ENCODE data around the gene MBD2.
"Not testable (repeated sequence)": the region's sequence is repeated elsewhere in the genome, so short reads cannot be mapped to it uniquely, and the experiment has no call there.

Gene MBD2

DNA sequence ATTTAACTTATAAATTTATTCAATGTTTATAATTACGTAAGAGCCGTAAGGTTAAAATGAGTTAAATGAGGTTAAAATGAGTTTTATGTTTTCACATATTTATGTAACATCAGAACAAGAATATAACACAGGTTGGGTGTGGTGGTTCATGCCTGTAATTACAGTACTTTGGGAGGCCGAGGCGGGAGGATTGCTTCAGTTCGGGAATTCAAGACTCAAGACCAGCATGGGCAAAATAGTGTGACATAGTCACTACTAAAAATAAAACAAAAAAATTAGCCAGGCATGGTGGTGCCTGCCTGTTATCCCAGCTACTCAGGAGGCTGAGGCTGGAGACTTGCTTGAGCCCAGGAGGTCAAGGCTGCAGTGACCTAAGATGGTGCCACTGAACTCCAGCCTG, 9.3 kb upstream of the MBD2 start:
- no peak for DNase-seq

DNA sequence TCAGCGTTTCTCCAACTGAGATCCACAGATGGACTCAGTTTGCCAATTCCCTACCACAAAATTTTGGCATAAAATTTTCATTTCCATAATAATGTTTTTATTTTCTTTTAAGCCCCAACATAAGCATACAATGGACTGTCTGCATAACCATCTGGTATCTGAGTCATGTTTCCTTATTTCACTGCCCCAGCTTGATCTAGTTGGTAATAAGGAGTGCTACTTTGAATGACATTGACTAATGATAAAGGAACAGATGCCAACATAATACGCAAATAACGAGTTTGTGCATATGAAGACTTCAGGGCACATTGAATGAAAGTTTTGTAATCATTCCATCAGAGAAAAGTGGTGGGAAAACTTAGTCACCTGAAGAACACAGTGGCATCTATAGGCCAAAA, 8.8 kb upstream of the MBD2 start:
- DNase-seq = no peak

DNA sequence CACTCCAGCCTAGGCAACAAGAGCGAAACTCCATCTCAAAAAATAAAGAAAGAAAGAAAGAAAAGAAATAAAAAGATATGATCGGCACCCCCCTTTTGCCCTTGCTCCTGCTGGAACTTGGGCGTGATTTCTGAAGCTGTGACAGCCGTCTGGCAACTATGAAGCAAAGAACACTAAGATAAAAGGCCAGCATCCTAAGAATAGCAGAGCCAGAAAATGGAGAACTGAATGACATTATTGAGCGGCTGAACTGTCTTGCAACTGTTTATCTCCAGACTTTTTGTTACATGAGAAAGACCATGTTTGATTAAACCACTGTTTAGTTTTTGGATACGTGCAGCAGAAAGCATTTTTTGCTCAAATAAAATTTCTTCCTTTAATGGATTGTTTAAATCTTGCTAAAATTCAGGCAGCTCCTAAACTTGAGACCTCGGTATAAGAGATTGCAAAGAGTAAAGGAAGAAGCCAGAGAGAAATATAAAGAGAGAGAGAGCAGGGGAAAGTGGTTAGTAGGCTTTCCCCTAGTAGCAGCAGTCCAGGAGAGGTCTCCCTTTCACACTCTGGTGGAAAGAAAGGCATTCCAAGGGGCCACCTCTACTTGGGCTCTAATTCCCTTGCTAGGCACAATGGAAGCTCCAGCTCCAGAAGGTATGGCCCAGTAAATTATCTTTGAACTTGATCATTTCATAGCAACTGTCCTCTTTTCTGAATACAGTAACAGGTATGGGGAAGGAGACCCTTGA, 8.2 kb upstream of the MBD2 start:
- no peak for DNase-seq

DNA sequence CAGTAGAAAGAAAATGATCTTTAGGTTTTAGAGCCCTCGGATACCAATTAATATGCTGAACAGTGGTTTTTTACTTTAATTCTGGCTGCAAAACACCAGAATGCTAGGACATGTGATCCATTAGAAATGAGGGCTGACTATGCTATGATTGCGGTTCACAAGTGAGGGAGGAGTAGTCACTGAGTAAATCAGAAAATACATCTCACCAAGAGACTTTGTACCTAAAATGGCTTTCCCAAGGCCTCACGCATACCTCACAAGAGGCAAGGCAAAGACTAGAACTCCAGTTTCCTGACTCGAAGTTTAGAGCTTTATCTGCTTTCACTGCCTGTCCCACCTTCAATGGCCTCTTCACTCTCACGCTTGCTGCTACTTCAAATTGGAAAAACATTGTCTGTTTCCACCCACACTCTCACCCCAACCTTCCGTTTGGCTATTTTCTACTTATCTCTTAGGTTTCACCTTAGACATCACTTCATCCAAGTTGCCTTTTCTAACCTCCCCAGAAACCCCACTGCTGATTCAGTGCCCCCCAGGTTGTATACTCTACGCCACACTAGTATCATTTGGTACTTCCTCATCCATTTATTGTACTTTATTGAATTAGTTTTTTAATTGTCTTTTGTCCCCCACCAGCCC, 5.1 kb upstream of the MBD2 start:
- DNase-seq = no peak

DNA sequence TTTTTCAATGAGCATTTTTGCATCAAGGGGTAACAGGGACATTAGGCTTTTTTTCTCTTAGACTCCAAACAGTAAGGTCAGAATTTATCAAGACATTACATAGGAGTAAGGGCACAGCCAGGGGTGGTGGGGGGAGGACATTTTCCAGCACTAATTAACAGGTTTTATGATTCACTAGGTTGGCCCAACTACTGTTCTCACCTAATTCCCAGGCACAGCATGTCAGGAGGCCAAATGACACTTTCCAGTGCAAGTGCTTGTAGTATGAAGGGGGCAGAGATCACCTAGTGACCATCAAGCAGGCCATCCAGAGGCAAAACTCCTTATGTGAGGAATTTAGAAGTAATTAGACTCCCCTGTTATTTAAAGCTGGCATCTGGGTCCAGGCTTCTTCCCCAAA, 3.9 kb upstream of the MBD2 start:
- no peak for DNase-seq

DNA sequence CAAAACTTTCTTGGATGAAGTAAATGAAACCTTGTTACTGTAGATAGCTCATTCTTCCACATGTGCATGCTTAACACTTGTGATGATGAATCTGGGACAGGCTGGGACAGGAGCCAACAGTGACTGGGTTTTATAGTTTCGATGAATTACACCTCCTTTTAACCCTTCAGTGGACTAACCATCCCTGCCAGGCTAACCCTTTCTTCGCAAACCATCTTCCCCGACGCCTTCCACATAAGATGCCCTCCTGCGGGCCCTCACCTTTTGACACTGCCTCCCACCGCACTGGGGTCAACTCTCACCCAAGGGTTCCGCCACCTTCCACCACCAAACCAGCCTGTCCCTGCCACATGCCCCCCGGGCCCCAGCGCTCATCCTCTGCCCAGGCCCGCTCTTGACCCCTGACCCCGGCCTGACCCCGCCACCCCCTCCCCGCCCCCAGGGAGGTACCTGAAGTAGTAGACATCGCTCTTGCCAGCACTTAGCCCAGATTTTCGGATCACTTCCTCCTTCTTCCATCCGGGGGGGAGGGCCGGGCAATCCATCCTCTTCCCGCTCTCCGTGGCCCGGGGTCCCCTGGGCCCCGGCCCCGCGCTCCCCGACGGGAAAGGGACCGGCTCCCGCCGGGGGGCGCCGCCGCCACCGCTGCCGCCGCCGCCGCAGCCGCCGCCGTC, 764 bp downstream of the MBD2 start:
- peak; percentile 74 for DNase-seq

DNA sequence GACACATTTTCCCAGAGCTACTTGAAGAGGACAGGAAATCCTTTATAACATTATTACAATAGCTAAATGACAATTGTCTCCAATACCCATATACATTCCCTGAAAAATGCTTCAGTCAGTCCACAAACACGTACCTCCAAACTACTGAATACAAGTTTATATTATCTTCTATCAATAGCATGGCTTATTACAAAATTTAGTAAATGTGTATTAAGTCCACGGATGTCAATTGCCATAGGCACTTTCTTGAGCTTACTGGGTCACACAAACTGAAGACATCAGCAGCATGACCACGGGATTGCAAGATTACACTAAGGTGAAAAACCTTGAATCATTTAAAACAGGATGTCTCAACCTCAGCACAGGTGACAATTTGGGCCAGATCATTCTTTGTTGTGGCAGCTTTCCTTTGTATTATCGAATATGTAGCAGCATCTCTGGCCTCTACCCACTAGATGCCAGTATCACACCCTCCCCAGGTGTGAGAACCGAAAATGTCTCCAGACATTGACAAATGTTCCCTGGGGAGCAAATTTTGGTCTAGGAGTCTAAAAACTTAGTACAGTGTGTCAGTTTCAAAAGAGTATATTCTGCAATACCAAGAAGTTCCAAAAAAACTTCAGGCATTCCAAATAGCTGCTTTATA, 1.4 kb downstream of the MBD2 start:
- DNase-seq = peak; percentile 74

DNA sequence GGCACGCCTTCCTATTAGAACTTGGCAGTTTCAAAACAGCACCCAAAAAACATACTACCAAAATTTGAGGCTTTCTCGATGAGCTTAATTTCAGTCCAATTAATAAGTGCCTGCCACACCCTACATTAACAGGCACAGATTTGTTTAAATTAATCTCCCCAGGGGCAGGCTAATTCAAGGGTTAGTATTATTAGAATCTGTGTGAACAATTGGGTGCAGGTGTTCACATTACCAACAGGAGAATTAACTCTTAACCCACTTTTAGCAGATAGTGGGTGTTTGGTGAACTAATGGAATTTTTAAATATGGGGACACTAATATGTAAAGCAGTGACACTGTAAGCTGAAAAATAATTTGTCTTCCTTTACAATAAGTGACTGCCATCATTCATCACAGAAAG, 4.1 kb downstream of the MBD2 start:
- DNase-seq = no peak

DNA sequence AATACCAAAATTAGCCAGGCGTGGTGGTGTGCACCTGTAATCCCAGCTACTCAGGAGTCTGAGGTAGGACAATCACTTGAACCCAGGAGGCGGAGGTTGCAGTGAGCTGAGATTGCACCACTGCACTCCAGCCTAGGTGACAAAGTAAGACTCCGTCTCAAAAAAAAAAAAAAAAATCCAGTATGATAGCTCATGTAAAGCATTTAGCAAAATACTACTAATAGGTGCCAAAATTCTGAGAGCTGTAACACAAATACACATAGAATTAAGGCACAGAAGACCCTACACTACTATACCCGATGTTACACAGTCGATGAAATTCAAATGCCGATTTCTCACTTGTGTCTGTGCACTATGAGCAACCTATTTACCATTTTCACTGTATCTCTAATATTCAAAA, 5.7 kb downstream of the MBD2 start:
- DNase-seq = not testable (repeated sequence)

DNA sequence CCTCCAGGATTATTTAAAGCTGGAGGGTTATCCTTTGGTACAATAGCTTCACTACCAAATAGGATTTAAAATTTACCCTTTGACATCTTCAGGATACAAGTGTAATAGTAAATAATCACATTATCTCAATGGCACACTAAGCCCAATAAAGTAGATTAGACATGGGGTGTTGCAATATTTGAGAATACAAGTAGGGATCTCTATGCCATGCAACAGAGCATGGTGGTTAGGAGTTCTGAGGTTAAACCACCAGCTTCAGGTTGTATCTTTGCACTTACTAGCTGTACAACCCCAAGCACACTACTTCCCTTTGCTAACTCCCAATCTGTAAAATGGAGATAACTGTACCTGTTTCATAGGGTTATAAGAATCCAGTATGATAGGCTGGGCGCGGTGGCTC, 6.2 kb downstream of the MBD2 start:
- no peak for DNase-seq

DNA sequence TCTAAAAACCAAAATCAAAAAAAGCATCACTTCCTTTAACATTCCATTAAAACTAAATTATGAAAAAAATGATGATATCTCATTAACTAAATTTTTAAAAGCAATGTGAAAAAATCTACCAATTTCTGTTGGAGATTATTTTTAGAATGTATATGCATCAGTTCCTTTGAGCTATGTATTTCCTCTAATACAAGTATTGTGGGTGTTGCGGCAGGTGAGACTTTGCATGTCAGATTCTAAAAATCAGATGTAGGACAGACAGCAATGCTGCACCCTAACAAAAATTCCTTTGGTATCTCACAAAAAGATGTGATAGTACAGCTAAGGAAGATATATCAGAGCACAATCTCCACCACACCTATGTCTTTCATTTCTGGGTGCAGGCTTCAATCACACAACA, 6.8 kb downstream of the MBD2 start:
- DNase-seq = no peak

DNA sequence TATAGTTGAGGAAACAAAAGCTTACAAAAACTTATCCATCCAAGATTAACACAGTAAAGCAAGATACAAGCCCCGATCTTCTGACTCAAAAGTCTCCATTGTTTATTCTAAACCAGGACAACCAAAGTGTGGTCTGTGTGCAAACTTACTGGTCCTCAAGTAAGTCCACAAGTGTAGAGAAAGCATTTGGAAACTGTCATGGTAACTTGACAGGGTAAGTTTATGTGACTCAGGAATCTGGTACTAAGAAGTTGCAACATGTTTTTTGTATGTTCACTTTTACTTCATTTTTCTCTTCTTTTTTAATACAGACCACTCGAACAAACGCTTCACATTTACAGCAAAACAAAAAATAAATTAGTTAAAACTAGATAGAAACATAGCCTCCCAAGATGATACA, 9.4 kb downstream of the MBD2 start:
- DNase-seq = no peak

DNA sequence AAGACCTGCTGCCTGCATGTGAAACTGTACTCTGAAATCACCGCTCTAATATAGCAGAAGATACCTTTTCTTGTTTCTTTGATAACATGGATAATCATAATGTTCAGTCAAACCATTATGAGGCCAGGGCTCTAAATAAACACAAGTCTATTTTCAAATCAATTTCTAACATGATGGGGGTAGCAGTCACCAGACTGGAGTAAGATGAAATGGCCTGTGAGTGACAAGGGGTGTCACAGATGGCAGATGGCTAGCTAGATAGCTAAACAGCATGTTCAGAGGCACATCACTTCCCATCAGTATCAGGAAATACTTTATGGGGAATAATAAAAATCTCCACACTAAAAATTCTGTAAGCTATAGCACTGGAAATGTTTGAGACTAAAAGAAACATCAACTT, 14.0 kb downstream of the MBD2 start:
- no peak for DNase-seq

DNA sequence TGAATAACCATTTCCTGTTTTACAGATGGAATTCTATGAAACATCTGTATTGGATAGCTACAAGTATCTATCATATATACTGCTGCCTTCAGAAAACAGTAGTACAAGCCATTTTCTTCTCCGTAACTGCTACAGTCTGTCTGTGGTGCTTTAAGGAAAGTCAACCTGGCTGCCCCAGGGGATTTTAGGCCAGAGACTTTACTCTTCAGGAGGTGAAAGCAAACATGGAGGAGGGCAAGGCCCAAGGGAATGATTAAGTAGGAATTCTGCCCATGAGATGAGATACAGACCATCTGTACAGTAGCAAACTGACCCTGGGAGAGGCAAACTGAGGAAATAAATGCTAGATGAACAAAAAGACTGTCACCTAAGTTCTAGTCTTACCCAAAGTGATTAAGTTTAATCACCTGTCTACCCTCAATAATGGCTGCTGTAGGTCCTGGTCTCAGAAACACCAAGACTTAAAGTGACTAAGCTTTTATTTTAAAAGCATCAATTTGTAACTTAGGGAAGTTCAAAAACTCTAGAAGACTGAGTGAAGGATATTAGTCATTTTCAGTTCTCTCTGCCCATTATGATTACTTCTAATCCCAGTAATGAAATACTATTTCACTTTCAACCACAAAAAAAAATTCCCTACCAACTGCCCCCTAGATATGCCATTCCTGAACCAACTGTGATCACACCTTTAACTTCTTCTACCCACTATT, 14.8 kb downstream of the MBD2 start:
- DNase-seq = no peak

DNA sequence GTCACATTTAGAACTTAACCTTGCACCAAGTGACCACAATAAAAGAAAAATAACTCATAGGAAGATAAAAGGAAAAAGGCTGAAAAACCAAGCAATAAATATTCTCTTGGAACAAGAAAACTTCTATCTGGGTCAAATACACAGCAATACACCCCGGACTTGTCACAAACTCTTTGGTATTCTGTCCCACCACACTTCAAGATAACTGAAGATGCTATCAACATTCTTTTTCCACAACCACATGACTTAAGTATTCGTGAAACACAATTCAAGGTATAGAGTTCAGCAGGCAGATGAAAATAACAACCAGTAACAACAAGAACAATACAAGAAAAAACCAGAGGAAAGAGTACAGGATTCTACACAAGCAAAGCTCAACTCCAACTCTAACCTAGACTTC, 18.0 kb downstream of the MBD2 start:
- no peak for DNase-seq

DNA sequence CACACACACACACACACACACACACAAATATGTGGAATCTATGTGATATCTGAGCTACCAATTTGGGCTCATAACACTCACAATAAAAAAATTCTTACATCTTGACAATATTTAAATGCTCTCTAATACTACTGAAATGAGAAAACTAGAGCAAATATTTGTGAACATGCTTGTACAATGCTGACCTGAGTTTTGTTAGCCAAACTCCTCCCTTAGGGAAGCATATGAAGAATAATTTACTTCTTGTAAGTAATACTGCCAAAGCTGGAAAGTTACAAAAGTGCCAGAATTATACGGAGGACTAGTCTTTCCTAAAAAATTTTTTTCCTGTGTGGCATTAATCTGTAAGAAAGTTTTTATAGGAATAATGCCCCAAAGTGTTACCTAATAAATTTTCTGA, 18.5 kb downstream of the MBD2 start:
- no peak for DNase-seq

DNA sequence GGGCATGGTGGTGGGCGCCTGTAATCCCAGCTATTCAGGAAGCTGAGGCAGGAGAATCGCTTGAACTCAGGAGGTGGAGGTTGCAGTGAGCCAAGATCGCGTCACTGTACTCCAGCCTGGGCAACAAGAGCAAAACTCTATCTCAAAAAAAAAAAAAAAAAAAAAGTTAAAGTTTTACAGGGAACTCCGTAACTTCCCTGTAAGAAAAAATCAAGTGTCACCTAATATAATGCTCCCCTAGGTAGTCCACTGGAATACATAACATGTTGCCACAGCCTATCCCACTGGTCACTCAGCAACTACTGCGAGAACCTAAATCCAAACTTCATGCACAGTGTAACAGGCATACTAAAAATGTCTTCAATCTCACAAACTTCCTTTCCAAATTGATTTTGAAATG, 19.0 kb downstream of the MBD2 start:
- DNase-seq = not testable (repeated sequence)

DNA sequence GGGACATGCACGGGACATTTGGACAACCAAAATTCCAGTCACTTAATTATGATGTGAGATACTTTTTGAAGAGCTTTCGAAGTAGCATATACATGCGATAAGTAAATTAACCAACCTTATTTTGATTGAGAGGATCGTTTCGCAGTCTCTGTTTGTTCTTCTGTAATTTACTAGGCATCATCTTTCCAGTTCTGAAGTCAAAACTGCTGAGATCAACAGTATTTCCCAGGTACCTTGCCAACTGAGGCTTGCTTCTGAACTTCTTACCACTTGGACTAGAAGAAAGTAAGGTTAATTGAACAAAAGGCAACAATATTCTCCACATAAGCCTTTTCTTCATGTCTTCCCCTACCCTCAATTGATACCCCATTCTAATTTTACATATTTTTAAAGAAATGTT, 19.6 kb downstream of the MBD2 start:
- DNase-seq = no peak

DNA sequence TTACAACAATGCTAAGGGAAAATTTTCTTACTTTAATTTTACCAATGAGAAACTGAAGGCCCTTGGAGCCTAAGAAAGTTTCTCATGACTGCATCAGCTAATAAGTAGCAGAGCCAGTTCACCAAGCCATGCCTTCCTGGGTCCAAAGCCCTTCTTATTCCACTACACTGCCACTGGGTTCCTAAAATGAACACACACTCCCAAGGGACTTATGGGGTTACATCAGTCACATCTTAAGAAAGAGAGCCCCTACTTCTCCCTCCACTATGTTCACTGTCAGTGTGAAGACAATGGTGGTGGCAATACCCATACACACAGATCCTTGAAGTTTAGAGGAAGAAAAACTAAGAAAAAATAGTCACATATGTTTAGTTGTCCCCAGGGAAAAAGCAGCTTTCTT, 20.6 kb downstream of the MBD2 start:
- DNase-seq = no peak

DNA sequence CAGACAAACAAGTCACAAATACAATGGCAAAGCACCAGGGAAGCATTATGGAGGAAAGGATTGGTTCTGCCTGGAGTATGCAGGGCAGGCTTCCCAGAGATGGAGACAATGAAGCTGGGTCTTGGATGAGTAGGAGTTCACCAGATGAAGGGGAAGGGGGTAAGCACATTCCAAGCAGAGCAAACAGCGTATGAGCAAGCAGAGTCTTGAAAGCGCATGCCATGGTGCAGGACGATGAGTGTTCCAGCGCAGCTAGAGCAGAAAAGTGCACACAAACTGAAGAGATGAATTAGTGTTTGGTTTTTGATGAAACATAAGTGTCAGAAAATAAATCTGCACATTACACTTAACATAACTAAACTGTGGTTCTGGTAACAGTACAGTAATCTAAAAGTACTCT, 21.6 kb downstream of the MBD2 start:
- DNase-seq = no peak

DNA sequence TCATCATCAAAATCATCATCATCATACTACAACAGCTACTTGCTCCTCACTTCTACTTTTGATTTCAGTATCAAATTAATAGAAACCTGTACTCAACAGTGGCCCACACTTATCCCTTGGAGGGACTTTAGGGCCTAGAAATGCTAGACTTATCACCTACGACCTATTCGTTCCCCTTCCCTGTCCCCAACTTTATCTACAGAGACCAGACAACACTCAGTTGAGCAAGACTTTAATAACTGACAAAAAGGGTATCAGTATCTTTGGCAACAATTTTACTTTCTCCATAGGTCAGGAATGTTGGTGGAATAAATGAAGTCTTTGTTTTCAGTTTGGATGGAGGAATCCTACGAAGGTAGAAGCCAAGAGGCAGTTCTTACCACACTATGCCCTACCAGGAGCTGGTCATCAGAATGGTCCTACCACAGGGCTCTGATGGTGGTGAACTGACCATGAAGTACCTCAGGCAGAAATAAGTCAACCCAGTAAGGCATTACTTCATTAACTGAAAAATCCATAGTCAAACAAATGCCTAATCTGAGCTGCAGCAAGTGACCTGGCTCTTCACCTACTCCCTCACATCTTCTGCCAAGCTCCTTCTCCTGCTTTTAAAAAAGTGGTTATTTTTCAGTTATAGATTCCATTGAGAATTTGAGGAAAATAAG, 26.6 kb downstream of the MBD2 start:
- no peak for DNase-seq

DNA sequence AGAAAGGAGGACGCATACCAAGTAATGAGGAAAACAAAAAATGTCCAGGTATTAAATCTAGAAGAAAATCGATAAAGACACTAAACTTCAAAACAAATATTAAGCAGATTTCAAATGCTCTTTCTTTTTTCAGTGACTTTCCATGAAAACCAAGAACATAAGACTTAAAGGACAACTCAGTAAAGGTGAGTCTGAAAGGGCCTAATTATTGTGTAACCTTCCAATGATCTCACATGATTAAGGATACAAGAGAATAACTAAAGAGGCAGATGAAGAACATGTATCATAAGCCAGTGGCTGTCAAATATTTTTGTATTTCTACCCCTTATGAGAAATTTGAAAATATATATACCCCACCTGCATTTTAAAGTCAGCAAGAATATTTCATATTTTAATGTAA, 30.7 kb downstream of the MBD2 start:
- DNase-seq = no peak

DNA sequence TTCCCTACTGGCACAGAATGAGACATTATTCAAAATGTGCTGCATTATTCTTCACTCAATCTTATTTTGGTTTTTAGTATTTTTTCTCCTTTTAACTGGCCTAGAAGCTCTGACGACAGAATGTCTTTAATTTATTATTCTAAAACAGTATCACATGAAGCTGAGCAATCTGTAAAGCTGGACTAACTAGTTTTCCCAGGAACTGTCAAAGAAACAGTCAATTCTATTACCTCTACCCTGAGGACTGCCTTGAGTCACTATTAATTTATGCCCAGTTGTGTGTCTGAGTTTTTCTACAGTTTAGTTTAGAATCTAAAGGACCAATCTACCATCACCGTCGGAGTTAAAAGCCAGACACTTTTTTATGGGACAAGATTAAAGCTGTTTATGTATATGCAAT, 31.6 kb downstream of the MBD2 start:
- no peak for DNase-seq
